Non-pigmented ciliary epithelial cell (primary cell): ENCODE data around the gene HAAO.
"Not testable (repeated sequence)": the region's sequence is repeated elsewhere in the genome, so short reads cannot be mapped to it uniquely, and the experiment has no call there.

ENCODE experiments used
- DNase-seq: peaks from one replicate; pipeline ENCODE4 v3.0.0-alpha.2; 2010; ENCODE audit warnings: low read depth

Gene HAAO

DNA sequence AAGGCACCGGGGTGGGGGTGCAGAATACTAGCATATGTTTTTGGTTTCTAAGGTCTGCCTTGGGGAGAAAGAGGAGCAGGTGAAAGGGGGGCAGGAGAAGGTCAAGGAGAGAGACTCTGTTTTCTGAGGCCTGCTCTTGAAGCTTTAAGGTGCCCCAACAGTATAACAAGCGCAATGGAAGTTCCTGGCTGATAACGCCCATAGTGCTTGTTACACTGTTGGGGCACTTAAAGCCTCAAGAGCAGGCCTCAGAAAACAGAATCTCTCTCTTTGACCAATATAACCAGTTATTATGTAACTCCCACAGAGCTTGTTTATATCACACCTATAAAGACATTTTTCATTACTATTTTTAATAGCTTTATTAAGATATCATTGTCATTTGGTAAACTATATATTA is 45.0 kb downstream of the HAAO start:
- DNase-seq: no peak

DNA sequence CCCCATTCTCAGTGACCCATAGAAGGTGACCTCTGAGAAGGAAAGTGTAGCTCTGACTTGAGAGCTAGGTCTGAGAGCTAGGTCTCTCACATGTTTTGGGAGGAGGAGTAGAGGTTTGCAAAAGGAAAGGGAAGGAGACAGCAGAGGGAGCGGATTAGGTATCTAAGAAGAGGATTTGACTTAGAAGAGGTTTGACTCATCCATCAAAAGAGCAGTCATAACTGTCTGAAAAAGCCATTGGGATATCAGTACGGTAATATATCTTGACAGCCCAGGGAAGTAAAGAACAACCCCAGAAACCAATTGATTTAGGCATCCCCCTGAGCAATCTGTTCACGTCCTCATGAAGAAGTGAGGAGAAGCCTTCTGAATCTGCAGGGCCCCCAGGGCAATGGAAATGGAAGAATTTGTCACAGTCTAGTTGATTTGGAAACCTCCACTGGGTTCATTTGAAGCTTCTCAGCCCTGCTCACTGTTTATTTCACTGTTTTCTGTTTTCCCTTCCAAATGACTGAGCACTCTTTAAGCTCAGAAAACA is 47.8 kb downstream of the HAAO start:
- no peak for DNase-seq

DNA sequence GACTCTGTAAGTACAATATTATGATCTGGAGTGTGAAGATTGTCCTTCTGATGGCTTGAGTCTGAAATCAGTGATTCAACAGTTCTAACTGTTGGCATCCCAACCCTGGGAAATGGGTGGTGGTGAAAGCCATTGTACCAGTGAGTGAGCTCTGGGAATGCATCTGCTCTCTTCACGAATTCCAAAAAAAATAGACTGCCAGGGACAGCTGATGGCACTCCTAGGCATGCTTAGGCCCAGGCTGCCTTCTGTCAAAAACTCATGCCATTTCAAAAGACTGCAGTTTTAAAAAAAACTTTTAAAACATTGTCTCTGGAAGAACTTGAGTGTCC is 48.8 kb downstream of the HAAO start:
- no peak for DNase-seq

DNA sequence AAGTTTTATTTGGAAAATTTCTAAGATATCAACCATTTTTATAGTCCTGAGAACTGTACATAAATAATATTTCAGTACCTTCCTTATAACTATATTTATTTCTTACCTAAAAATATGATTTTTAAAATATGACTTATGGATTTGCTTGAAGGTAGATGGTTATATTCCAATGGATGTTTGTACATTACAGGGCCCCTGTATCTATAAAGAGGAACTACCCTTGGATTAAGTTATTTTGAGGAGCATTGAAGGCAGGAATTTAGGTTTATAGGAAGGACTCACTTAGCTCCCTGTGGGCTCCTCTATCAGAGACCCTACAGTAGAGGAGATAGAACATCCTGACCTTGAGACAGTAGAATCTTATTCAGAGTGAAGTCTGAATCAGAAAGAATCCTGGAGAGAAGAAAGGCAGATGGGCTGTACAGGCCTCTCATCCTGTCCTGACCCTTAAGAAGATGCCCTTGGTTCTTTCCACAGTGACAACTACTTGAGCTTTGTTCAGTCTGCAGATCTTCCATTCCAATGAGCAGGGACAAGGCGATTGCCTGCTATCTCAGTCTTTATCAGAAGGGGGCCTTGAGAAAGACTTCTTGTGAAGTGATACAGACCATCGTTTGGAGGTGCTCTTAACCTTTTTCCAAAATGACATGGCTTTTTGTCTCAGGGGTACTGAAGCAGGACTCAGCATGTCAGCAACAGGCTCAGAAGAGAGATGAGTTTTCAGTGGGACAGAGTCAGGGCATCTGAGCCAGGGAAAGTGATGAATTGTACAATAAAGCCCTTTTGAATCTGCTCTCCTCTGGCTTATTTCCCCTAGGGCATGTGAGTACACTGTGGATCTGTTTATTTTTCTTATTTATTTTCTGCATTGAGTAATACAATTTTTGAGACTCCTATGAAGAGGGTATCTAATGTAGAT is 49.4 kb downstream of the HAAO start:
- no peak for DNase-seq

DNA sequence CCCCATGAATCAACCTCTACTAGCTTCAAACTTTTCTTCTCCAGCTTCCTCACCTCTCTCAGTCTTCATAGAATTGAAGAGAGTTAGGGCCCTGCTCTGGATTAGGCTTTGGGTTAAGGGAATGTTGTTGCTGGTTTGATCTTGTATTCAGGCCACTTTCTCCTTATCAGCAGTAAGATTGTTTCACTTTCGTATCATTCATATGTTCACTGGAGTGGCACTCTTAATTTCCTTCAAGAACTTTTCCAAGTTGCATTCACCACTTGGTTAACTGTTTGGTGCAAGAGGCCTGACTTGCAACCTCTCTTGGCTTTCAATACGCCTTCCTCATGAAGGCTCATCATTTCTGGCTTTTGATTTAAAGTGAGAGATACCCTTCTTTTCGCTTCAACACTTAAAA is 51.2 kb downstream of the HAAO start:
- DNase-seq: no peak

DNA sequence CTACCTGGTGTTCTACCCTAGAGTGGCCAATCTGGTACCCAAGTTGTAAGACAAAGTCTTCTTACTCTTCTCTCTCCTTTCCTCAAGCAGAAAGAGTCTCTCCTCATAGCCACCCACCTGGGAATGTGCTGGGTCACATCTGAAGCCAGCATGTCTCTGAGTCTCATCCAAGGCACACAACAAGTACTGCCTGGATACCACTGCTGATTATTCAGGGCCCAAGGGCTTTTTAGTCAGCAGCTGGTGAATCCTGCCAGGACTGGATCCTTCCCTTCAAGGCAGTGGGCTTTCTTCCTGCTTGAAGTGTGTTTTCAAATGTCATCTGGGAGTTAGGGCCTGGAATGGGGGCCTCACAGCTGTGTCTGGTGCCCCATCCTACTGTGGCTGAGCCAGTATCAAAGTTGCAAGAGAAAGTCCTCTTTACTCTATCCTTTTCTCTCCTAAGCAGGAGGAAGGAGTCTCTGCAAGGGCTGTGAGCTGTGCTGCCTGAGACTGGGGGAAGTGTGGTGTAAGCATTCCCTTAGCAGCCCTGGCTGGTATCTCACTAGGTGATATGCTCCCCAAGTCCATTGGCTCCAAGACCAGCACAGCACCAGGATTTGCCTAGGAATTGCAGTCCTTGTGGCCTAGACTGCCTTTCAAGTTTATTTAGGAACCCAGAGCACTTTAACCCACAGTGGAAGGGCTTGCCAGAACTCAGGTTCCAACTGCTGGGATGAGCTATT is 55.6 kb downstream of the HAAO start:
- DNase-seq: no peak

DNA sequence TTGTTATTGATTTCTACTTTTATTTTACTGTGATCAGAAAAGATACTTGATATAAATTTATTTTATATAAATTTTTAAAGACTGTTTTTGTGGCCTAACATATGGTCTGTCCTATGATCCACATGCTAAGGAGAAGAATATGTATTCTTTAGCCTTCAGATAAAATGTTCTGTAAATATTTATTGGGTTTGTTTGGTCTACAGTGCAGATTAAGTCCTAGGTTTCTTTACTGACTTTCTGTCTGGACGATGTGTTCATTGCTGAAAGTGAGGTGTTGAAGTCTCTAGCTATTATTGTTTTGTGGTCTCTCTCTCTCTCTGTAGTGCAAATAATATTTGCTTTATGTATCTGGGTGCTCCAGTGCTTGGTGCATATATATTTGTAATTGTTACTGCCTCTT is 58.5 kb downstream of the HAAO start:
- no peak for DNase-seq

DNA sequence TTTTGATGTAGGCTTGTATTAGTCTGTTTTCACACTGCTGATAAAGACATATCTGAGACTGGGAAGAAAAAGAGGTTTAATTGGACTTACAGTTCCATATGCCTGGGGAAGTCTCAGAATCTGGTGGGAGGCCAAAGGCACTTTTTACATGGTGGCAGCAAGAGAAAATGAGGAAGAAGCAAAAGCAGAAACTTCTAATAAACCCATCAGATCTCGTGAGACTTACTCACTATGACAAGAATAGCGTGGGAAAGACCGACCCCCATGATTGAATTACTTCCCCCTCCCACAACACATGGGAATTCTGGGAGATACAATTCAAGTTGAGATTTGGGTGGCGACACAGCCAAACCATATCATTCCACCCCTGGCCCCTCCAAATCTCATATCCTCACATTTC is 61.1 kb downstream of the HAAO start:
- DNase-seq: not testable (repeated sequence)

DNA sequence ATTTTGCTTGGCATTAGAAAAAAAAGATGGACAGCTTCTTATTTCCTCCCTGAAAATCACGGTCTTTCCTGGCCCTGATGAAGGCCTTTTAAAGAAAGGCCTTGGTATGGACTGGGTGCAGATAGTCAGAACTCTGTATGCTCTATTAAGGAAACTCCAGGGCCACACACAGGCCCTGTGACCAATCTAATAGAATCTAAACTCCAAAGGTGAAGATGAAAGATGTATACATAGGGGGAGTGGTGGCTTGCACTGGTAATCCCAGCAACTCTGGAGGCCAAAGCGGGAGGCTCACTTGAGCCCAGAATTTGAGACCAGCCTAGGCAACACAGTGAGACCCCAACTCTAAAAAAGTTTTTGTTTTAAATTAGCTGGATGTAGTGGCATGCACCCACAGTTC is 65.7 kb downstream of the HAAO start:
- no peak for DNase-seq

DNA sequence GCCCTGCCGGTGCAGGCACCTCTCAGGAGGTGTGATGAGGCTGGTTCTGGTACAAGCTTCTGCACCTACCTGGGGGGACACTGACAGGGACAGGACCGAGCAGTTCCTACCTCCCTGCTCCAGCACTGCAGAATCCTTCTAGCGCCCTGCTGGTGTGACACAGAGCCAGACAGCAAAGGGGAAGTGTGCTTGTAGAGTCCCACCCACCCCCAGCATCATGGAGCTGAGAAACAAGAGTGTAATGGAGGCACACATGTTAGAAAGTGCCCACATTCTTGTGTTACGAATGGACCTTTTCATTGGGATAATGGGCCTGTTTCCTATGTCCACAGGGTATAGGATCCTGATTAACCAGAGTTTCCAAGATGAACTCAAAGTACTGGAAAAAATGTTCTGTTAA is 66.7 kb downstream of the HAAO start:
- no peak for DNase-seq

DNA sequence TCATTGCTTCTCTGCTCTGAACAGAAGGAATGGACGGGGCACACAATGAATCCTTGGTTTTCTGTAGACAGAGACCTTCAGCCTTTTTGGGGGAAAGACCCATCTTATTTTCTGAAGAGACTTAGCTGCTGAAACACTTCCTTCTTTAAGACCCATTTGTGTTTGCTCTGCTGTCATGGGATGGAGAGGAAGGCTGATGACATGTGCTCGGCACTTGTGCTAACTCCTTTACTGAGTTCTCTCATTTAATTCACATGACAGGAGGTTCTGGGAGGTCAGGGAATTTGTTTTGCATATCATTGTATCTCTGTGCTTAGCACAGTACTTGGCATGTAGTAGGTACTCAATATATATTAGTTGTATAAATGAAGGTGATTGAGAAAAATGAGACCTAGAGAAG is 67.5 kb downstream of the HAAO start:
- no peak for DNase-seq

DNA sequence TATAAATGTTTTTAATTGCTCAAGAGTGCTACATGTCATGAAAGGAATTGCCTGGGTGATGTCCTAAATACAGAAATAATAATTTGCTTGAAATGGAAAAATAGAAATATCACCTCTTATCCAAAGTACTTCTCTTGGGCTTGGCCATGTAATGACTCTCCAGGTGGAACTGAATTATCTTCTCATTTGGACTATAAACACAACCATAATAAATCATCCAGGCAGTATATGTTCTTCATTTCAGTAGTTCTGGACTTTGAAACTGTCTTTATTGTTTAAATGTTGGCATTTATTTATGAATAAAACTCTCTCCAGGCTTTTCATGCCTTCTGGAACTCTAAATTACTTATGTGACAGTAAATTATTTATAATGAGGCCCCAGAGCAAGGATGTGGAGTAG is 68.9 kb downstream of the HAAO start:
- no peak for DNase-seq

DNA sequence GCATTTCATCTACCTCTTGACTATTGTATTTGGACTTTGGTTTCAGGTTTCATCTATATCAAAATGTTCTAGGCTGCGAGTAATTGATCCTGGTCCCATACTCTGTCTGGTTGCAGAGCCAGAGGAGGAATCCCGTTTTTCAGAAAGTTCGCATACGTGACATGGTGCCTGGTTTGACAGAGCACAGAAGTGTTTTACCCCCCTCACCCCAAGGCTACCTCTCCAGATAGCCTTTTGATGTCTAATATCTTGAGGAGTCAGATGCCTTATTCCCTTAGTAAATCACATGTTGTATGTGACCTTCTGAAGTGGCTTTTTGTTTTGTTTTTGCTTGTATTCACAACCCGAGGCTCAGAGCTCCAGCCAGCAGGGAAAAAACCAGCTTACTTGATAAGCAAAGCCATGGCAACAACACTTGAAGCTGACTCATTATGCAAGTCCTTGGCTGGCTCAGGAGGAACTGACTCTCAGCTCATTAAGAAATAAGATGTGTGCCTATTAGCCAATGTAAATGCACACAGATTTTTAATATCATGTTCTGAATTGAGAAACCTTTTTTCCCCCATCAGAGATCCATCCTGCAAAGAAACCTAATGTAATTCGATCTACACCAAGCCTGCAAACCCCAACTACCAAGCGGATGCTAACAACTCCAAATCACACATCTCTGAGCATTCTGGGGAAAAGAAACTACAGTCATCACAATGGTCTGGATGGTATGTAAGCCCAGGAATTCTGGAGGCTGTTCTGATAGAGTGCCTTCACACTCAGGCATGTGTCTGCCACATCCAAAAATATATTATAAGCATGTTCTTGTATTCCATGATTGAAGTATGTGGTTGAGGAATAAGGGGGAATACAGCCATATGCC is 69.8 kb downstream of the HAAO start:
- DNase-seq: peak; percentile 78

DNA sequence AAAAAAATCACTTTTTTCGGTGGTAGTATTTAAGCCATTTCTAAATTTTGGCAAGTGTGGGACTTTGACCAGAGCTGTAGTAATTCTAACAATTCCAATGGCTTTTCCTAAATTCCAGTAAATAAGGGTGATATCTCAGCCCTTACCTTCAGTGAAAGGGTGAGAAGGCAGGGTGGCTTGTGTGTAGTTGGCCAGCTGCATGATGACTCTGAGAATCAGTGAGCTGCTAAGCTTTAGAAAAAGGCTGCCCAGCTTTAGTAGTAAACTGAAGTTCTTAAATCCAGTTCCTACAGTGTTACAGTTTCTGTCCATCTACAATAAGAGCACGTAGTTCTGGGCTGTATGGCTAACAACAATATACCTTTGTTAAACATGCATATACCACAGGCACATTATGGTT is 70.5 kb downstream of the HAAO start:
- DNase-seq: no peak
